SK-N-MC (cell line): ENCODE results near the gene IL4R.

Experiments used
- EZH2 ChIP-seq: fragments of 200-600 bp; sonication (generic); IDR thresholded peaks from one replicate; pipeline ENCODE4 v1.6.1; 2017; ENCODE audit warnings: antibody characterized with exemption
- FOXP2 ChIP-seq: optimal IDR thresholded peaks from 2 replicates; pipeline ENCODE3; 2011; ENCODE audit warnings: mild to moderate bottlenecking, moderate library complexity; ENCODE audit not compliant: insufficient read depth; ENCODE audit errors: extremely low read length, control extremely low read depth
- POLR2AphosphoS5 ChIP-seq: IDR thresholded peaks from 2 replicates; pipeline ENCODE4 v1.6.1; 2012; ENCODE audit warnings: mild to moderate bottlenecking, low read depth, low read length, borderline replicate concordance

- no peak for TF ChIP-seq EZH2
- no peak for TF ChIP-seq POLR2AphosphoS5
- TF ChIP-seq FOXP2, result no peak
Observed at GRCh38 chr16:27401768-27402568, 88.2 kb downstream of the IL4R start, which contains the start of gene IL21R.
